HCT116 (cell line): ENCODE data around the gene PCBP3. TPM values are rescaled to one million over a fixed set of nuclear protein-coding genes. Genes with fewer than 3 reads are reported as not detected.

Source experiments
- ATAC-seq: fragments of 200-7000 bp; cut with Tn5 transposase; 2 replicates; pipeline ENCODE4 v1.9.1; 2020; ENCODE audit warnings: mild to moderate bottlenecking, moderate library complexity
- BruUV-seq: library from RNA; stranded (reverse); fragments of 400-500 nt; replicated peaks from 2 replicates; lab custom pipeline; 2021; lab: Mats Ljungman, UMichigan
- CTCF ChIA-PET: fragments of 300-600 bp; sonication (Branson Sonifier 250); formaldehyde crosslinking; loops from one replicate; lab custom pipeline; 2021; ENCODE audit warnings: antibody characterized with exemption; lab: Charles Lee
- POLR2A ChIA-PET: fragments of 300-600, 350-600 bp; sonication (Branson Sonifier 250); formaldehyde crosslinking; loops from one replicate; lab custom pipeline; 2021; ENCODE audit warnings: antibody characterized with exemption; lab: Charles Lee
- RAD21 ChIA-PET, 2 experiments: fragments of 300-600 bp; sonication (Branson Sonifier 250); formaldehyde crosslinking; loops; one replicate each; lab custom pipeline; 2023; ENCODE audit warnings: low total read pairs in 2 of 2; ENCODE audit not compliant: uncharacterized antibody in 2 of 2, unreplicated experiment in 2 of 2, low non-redundant PET in 1 of 2; lab: Charles Lee
- DNase-seq: peaks from one replicate; pipeline ENCODE4 v3.0.0-alpha.2; 2010; ENCODE audit warnings: low read depth, low spot score
- H2AFZ ChIP-seq: fragments of 200-600 bp; shearing (Covaris generic), sonication (generic); 2 replicates; pipeline ENCODE4 v1.6.1; 2017; ENCODE audit warnings: low read depth, mixed run types, mixed read lengths, antibody characterized with exemption, low read length; ENCODE audit not compliant: poor library complexity, severe bottlenecking
- H3K27ac ChIP-seq: 2 replicates; pipeline ENCODE4 v1.5.1; 2012; ENCODE audit warnings: low read depth, low read length
- H3K27me3 ChIP-seq: fragments of 200-600 bp; sonication (generic); 2 replicates; pipeline ENCODE4 v1.6.1; 2016; ENCODE audit warnings: mixed run types, low read length, mixed read lengths; ENCODE audit not compliant: insufficient read depth
- H3K36me3 ChIP-seq, 2 experiments: fragments of 200-500 bp in 1 of 2; fragments of 200-600 bp in 1 of 2; sonication (Bioruptor generic) in 1 of 2; sonication (generic) in 1 of 2; 2 replicates each; pipeline versions ENCODE4 v1.5.1 to v1.6.1; 2014 to 2016; ENCODE audit warnings: low read length in 2 of 2, inconsistent platforms in 1 of 2, mixed read lengths in 1 of 2, mixed run types in 1 of 2; ENCODE audit not compliant: insufficient read depth in 2 of 2, control insufficient read depth in 1 of 2
- H3K4me1 ChIP-seq, 2 experiments: fragments of 200-600 bp in 1 of 2; sonication (generic) in 1 of 2; 2 replicates each; pipeline versions ENCODE4 v1.5.1 to v1.6.1; 2012 to 2017; ENCODE audit warnings: low read length in 2 of 2, inconsistent platforms in 1 of 2, mild to moderate bottlenecking in 1 of 2, mixed read lengths in 1 of 2, mixed run types in 1 of 2, moderate library complexity in 1 of 2; ENCODE audit not compliant: insufficient read depth in 2 of 2, control insufficient read depth in 1 of 2
- H3K4me2 ChIP-seq: fragments of 200-600 bp; sonication (generic); 2 replicates; pipeline ENCODE4 v1.6.1; 2017; ENCODE audit warnings: mixed run types, low read length, mixed read lengths
- H3K4me3 ChIP-seq, 2 experiments: fragments of 200-600 bp in 1 of 2; sonication (generic) in 1 of 2; replicated peaks in 1 of 2; 2 replicates each; pipeline ENCODE4 v1.5.1; 2011 to 2016; ENCODE audit warnings: low read length in 2 of 2, control low read depth in 1 of 2, low read depth in 1 of 2, mild to moderate bottlenecking in 1 of 2, mixed read lengths in 1 of 2, mixed run types in 1 of 2
- H3K79me2 ChIP-seq: fragments of 200-600 bp; sonication (generic); 2 replicates; pipeline ENCODE4 v1.6.1; 2017; ENCODE audit warnings: mild to moderate bottlenecking, mixed run types, low read length, moderate library complexity, mixed read lengths; ENCODE audit not compliant: insufficient read depth
- H3K9ac ChIP-seq: fragments of 200-600 bp; sonication (generic); 2 replicates; pipeline ENCODE4 v1.6.1; 2016; ENCODE audit warnings: low read length, mixed read lengths
- H3K9me2 ChIP-seq: fragments of 200-600 bp; sonication (generic), shearing (Covaris generic); 2 replicates; pipeline ENCODE4 v1.6.1; 2017; ENCODE audit warnings: mixed run types, mild to moderate bottlenecking, moderate library complexity; ENCODE audit not compliant: insufficient read depth
- H3K9me3 ChIP-seq, 2 experiments: fragments of 200-500 bp in 1 of 2; fragments of 200-600 bp in 1 of 2; sonication (Bioruptor generic) in 1 of 2; sonication (generic) in 1 of 2; 2 replicates each; pipeline ENCODE4 v1.6.1; 2014 to 2017; ENCODE audit warnings: low read length in 2 of 2, mixed read lengths in 2 of 2, inconsistent platforms in 1 of 2, low read depth in 1 of 2, mild to moderate bottlenecking in 1 of 2, mixed run types in 1 of 2, moderate library complexity in 1 of 2; ENCODE audit not compliant: control insufficient read depth in 1 of 2, insufficient read depth in 1 of 2
- H4K20me1 ChIP-seq: fragments of 200-600 bp; sonication (generic), shearing (Covaris generic); 2 replicates; pipeline ENCODE4 v1.6.1; 2017; ENCODE audit warnings: mixed run types, mild to moderate bottlenecking, moderate library complexity; ENCODE audit not compliant: insufficient read depth
- CBX3 ChIP-seq: IDR thresholded peaks from 2 replicates; pipeline ENCODE4 v1.6.1; 2012; ENCODE audit warnings: low read depth
- EGR1 ChIP-seq: IDR thresholded peaks from 2 replicates; pipeline ENCODE4 v1.6.1; 2012; ENCODE audit warnings: low read depth
- EZH2 ChIP-seq: fragments of 200-600 bp; sonication (generic); IDR thresholded peaks from 2 replicates; pipeline ENCODE4 v1.6.1; 2017; ENCODE audit warnings: antibody characterized with exemption, mixed run types
- EZH2phosphoT487 ChIP-seq: fragments of 200-600 bp; IDR thresholded peaks from 2 replicates; pipeline ENCODE4 v1.6.1; 2018; ENCODE audit warnings: antibody characterized with exemption, borderline replicate concordance
- JUND ChIP-seq: IDR thresholded peaks from 2 replicates; pipeline ENCODE4 v1.6.1; 2012
- POLR2A ChIP-seq: IDR thresholded peaks from 2 replicates; pipeline ENCODE4 v1.7.0; 2011; ENCODE audit warnings: borderline replicate concordance; ENCODE audit not compliant: insufficient read depth, insufficient read length; ENCODE audit errors: extremely low read depth
- RAD21 ChIP-seq: IDR thresholded peaks from 2 replicates; pipeline ENCODE4 v1.6.1; 2012; ENCODE audit warnings: low read depth, mild to moderate bottlenecking
- SRF ChIP-seq: IDR thresholded peaks from 2 replicates; pipeline ENCODE4 v1.6.1; 2012; ENCODE audit warnings: low read depth
- ZFX ChIP-seq: fragments of 450-650 bp; IDR thresholded peaks from 2 replicates; pipeline ENCODE4 v1.6.1; 2017
- ZNF274 ChIP-seq: fragments of 200-500 bp; sonication (Bioruptor generic); IDR thresholded peaks from 2 replicates; pipeline ENCODE4 v1.6.1; 2014; ENCODE audit warnings: mild to moderate bottlenecking, low read depth, low read length, inconsistent platforms
- intact Hi-C: fragments of 100-400 bp; cut with micrococcal nuclease; formaldehyde crosslinking; loops from 2 replicates; pipeline ENCODE4 v1.10.0; 2022
- total RNA-seq: library from RNA; stranded (reverse); gene quantifications from one replicate; pipeline ENCODE4 v1.2.1, GENCODE V29; 2021; ENCODE audit not compliant: unreplicated experiment
- TF ChIP-seq, protein P1 (sequence below): IDR thresholded peaks from 2 replicates; pipeline ENCODE4 v1.6.1; 2012
- TF ChIP-seq, protein P2 (sequence below): IDR thresholded peaks from 2 replicates; pipeline ENCODE4 v1.6.1; 2012
- TF ChIP-seq, protein P3 (sequence below): IDR thresholded peaks from 2 replicates; pipeline ENCODE4 v1.6.1; 2012; ENCODE audit warnings: low read depth

The PCBP3 gene
- total RNA-seq, 1 experiment from 2014 or later = 3.1 TPM

DNA sequence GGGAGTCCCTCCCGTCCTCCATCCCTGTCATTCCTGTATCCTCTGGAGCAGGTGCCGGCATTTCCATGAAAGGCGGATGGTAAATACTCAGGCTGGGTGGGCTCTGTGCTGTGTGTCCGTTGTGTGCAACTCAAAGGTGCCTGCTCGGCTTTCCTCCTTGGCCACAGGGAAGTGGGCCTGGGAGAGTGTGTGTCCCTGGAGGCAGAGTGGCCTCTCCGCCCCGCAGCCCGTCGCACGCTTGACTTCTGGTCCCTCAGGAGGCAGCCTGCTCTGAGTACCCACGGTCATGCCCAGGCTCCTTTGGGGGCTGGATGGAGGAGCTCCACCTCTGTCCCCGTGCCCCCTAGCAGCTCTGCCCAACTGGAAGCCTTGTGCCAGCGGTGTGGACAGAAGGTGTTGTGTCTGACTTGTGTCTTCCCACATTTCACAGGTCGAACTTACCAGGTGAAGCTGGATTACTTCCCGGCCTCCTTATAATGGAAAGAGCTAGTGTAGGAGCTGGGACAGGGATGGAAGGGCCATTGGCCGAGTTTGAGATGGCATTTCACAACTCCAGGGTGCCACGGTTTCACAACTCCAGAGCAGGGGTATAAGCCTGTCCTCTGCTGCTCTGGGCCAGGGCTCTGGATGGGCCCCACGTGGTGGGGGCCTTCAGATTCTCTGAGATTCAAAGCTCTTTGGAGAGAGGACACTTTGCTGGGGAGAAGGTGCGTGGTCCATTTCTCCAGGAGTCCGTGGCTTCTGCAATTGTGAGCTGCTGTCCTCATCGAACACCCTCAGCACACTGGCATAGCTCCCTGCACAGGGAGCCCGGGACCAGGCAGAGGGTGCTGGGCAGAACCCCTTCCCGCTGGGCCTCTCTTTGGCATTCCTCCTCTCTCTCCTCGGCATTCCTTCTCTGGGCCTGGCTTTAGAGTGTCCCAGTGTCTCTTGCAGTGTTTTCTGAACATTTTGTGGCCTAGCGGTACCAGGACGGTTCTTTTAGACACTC, 185.3 kb downstream of the PCBP3 start (continued):
- TF ChIP-seq, protein P1, sequence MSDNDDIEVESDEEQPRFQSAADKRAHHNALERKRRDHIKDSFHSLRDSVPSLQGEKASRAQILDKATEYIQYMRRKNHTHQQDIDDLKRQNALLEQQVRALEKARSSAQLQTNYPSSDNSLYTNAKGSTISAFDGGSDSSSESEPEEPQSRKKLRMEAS = no peak
- TF ChIP-seq POLR2A (no peak), EZH2phosphoT487 (no peak)

DNA sequence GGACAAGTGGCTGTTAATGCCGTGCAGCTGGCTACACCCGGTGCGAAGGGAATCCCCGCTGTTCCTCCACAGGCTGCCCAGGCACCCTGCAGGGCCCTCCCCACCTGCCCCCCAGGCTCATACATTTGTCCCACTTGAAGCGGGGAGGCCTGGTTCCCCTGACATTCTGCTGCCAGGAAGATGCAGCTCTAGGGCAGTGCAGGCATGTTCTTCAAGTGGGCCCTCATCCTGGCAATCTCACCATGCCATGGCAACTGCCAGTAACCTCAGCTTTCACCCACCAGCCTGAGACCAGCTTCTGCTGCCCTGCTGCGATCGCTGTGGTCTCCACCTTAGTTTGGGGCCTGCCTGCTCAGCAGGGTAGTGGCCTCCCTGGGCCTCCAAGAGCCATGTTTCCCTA, 186.1 kb downstream of the PCBP3 start:
- H3K27ac ChIP-seq = no peak overlapping the region
- H2AFZ ChIP-seq = no peak overlapping the region
- H3K9ac ChIP-seq = no peak overlapping the region
- H3K9me2 ChIP-seq = no peaks in the 10 kb centered on the region
- ChIA-PET CTCF (no interaction called here), POLR2A (no interaction called here), RAD21 (no interaction called here)
- intact Hi-C loops = loop anchor here (10.0 kb wide), 1 partner anchor 355 kb away; no protein-coding TSS in a partner anchor
- H3K9me3 ChIP-seq = no peaks in the 10 kb centered on the region
- no TSS peak for BruUV-seq
- no peaks in the 10 kb centered on the region for H3K36me3 ChIP-seq
- no peak overlapping the region for H3K4me2 ChIP-seq
- H3K27me3 ChIP-seq = no peaks in the 10 kb centered on the region
- no peak for DNase-seq
- ATAC-seq = no peak
- TF ChIP-seq JUND (no peak), RAD21 (no peak), ZNF274 (no peak), ZFX (no peak), POLR2A (no peak), EGR1 (no peak), EZH2 (no peak), SRF (no peak), CBX3 (no peak)
- TF ChIP-seq, protein P2, sequence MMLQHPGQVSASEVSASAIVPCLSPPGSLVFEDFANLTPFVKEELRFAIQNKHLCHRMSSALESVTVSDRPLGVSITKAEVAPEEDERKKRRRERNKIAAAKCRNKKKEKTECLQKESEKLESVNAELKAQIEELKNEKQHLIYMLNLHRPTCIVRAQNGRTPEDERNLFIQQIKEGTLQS = no peak
- TF ChIP-seq, protein P1 = no peak
- TF ChIP-seq, protein P3, sequence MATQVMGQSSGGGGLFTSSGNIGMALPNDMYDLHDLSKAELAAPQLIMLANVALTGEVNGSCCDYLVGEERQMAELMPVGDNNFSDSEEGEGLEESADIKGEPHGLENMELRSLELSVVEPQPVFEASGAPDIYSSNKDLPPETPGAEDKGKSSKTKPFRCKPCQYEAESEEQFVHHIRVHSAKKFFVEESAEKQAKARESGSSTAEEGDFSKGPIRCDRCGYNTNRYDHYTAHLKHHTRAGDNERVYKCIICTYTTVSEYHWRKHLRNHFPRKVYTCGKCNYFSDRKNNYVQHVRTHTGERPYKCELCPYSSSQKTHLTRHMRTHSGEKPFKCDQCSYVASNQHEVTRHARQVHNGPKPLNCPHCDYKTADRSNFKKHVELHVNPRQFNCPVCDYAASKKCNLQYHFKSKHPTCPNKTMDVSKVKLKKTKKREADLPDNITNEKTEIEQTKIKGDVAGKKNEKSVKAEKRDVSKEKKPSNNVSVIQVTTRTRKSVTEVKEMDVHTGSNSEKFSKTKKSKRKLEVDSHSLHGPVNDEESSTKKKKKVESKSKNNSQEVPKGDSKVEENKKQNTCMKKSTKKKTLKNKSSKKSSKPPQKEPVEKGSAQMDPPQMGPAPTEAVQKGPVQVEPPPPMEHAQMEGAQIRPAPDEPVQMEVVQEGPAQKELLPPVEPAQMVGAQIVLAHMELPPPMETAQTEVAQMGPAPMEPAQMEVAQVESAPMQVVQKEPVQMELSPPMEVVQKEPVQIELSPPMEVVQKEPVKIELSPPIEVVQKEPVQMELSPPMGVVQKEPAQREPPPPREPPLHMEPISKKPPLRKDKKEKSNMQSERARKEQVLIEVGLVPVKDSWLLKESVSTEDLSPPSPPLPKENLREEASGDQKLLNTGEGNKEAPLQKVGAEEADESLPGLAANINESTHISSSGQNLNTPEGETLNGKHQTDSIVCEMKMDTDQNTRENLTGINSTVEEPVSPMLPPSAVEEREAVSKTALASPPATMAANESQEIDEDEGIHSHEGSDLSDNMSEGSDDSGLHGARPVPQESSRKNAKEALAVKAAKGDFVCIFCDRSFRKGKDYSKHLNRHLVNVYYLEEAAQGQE = no peak
- H3K79me2 ChIP-seq = no peaks in the 10 kb centered on the region
- H3K4me1 ChIP-seq = no peaks in the 10 kb centered on the region; a peak in 1 of 4 replicates
- H3K4me3 ChIP-seq = no peak overlapping the region
- H4K20me1 ChIP-seq = no peaks in the 10 kb centered on the region
